CD8-positive, alpha-beta memory T cell (primary cell): ENCODE measurements around the gene PTPRC. TPM values are rescaled to one million over a fixed set of nuclear protein-coding genes. Genes with fewer than 3 reads are reported as not detected.

Experiments
- CTCF ChIA-PET: fragments of 350-600 bp; sonication (Branson Sonifier 250); formaldehyde crosslinking; loops from one replicate; lab custom pipeline; 2021; ENCODE audit warnings: antibody characterized with exemption; lab: Charles Lee
- POLR2A ChIA-PET: fragments of 350-600 bp; sonication (Branson Sonifier 250); formaldehyde crosslinking; loops from one replicate; lab custom pipeline; 2021; ENCODE audit warnings: antibody characterized with exemption; lab: Charles Lee
- DNase-seq, 5 donors: peaks; one replicate each; pipeline versions ENCODE4 v3.0.0 to v3.0.0-alpha.2; 2020 to 2022; ENCODE audit warnings: mixed read lengths in 1 of 5
- H3K27ac ChIP-seq: one replicate; pipeline ENCODE4 v1.7.0; 2013; ENCODE audit warnings: low read depth, mild to moderate bottlenecking, low read length, moderate library complexity
- H3K27me3 ChIP-seq: 2 replicates; pipeline ENCODE4 v1.7.0; 2013; ENCODE audit warnings: low read length, mild to moderate bottlenecking; ENCODE audit not compliant: insufficient read depth, poor library complexity, severe bottlenecking
- H3K36me3 ChIP-seq: 2 replicates; pipeline ENCODE4 v1.7.0; 2013; ENCODE audit warnings: mild to moderate bottlenecking, low read length, moderate library complexity; ENCODE audit not compliant: insufficient read depth
- H3K4me1 ChIP-seq: 2 replicates; pipeline ENCODE4 v1.7.0; 2013; ENCODE audit warnings: mild to moderate bottlenecking, low read length, moderate library complexity; ENCODE audit not compliant: insufficient read depth
- H3K4me3 ChIP-seq: 2 replicates; pipeline ENCODE4 v1.7.0; 2013; ENCODE audit warnings: mild to moderate bottlenecking, low read length
- H3K9me3 ChIP-seq: 2 replicates; pipeline ENCODE4 v1.7.0; 2013; ENCODE audit warnings: mild to moderate bottlenecking, low read length
- H3K27ac Mint-ChIP-seq, 8 donors: one replicate each; pipeline ENCODE4 v1.8.0; 2020 to 2021; ENCODE audit warnings: mixed read lengths in 8 of 8, mild to moderate bottlenecking in 6 of 8, inconsistent platforms in 3 of 8, moderate library complexity in 3 of 8
- H3K27me3 Mint-ChIP-seq, 2 donors: one replicate each; pipeline ENCODE4 v1.8.0; 2020 to 2021; ENCODE audit warnings: mixed read lengths in 2 of 2, mild to moderate bottlenecking in 1 of 2, moderate library complexity in 1 of 2
- H3K36me3 Mint-ChIP-seq, 3 donors: one replicate each; pipeline ENCODE4 v1.8.0; 2020 to 2021; ENCODE audit warnings: mixed read lengths in 3 of 3, inconsistent platforms in 1 of 3, mild to moderate bottlenecking in 1 of 3
- H3K4me1 Mint-ChIP-seq, 3 donors: one replicate each; pipeline ENCODE4 v1.8.0; 2020 to 2021; ENCODE audit warnings: mixed read lengths in 3 of 3, inconsistent platforms in 1 of 3, mild to moderate bottlenecking in 1 of 3
- H3K4me3 Mint-ChIP-seq, 7 donors: one replicate each; pipeline ENCODE4 v1.8.0; 2020 to 2021; ENCODE audit warnings: mixed read lengths in 7 of 7, mild to moderate bottlenecking in 6 of 7, moderate library complexity in 4 of 7, inconsistent platforms in 2 of 7
- H3K9me3 Mint-ChIP-seq, 5 donors: one replicate each; pipeline ENCODE4 v1.8.0; 2020 to 2022; ENCODE audit warnings: mixed read lengths in 5 of 5, mild to moderate bottlenecking in 3 of 5, moderate library complexity in 2 of 5, inconsistent platforms in 1 of 5
- polyA plus RNA-seq: library from polyadenylated mRNA; unstranded; fragments of 300-500 nt; fragmentation: Illumina TruSeq; gene quantifications from one replicate; pipeline ENCODE4 v1.2.3, GENCODE V29; 2021
- total RNA-seq, 2 experiments: library from RNA; stranded (reverse); gene quantifications; one replicate each; pipeline ENCODE4 v1.2.3, GENCODE V29; 2021

PTPRC gene
- total and polyA plus RNA-seq, 3 experiments from 2014 or later = 311 to 1,381 (median 319) TPM

GRCh38 chr1:198679535-198680173 is 40.8 kb downstream of the PTPRC start:
- CTCF ChIA-PET = interaction anchor here (0.8 to 8.9 kb wide), 8 partner anchors 8 to 68 kb away, joined by 3 to 58 read pairs (median 4); no protein-coding TSS in a partner anchor
- H3K4me1 Mint-ChIP-seq = peaks cover 87 to 100% (median 94%) of the 10 kb centered on the region in 3 donors
- peak overlapping the region; percentile 85 for H3K27ac ChIP-seq
- H3K27ac Mint-ChIP-seq = peak overlapping the region; percentile 85 to 100 (median 98)
- H3K36me3 Mint-ChIP-seq = peaks cover 7 to 57% (median 13%) of the 10 kb centered on the region in 3 donors
- H3K27me3 ChIP-seq = no peaks in the 10 kb centered on the region
- peak overlapping the region; percentile 68 to 94 (median 78) for H3K4me3 Mint-ChIP-seq
- H3K9me3 ChIP-seq = no peaks in the 10 kb centered on the region
- H3K36me3 ChIP-seq = peaks cover 4% of the 10 kb centered on the region
- H3K4me1 ChIP-seq = peaks cover 96% of the 10 kb centered on the region
- peak in 4 of 5 donors; percentile 50 to 83 (median 62) for DNase-seq
- peaks cover 0 to 10% of the 10 kb centered on the region in 2 donors for H3K27me3 Mint-ChIP-seq
- H3K9me3 Mint-ChIP-seq = no peaks in the 10 kb centered on the region
- POLR2A ChIA-PET = interaction anchor here (0.7 to 5.8 kb wide), 9 partner anchors 9 to 59 kb away, joined by 3 to 46 read pairs (median 6); no protein-coding TSS in a partner anchor
- H3K4me3 ChIP-seq = peak overlapping the region; percentile 48

- peaks cover 4% of the 10 kb centered on the region for H3K36me3 ChIP-seq
- Mint-ChIP-seq H3K27ac (peak overlapping the region; percentile 85 to 100 (median 98)), H3K36me3 (peaks cover 5 to 55% (median 11%) of the 10 kb centered on the region in 3 donors), H3K4me1 (peaks cover 84 to 100% (median 94%) of the 10 kb centered on the region in 3 donors), H3K9me3 (no peaks in the 10 kb centered on the region), H3K4me3 (peak overlapping the region; percentile 68 to 94 (median 78)), H3K27me3 (peaks cover 0 to 10% of the 10 kb centered on the region in 2 donors)
- H3K4me3 ChIP-seq = peak overlapping the region; percentile 48
- H3K27me3 ChIP-seq = no peaks in the 10 kb centered on the region
- peaks cover 96% of the 10 kb centered on the region for H3K4me1 ChIP-seq
- ChIA-PET POLR2A (interaction anchor here (1.2 to 5.8 kb wide), 6 partner anchors 9 to 61 kb away, joined by 3 to 46 read pairs (median 13); no protein-coding TSS in a partner anchor), CTCF (interaction anchor here (1.6 to 8.9 kb wide), 4 partner anchors 8 to 59 kb away, joined by 6 to 58 read pairs (median 8); no protein-coding TSS in a partner anchor)
- H3K9me3 ChIP-seq = no peaks in the 10 kb centered on the region
- H3K27ac ChIP-seq = peak overlapping the region; percentile 85
- DNase-seq = peak in 2 of 5 donors; percentile 35 to 57
These were observed 41.5 kb downstream of the PTPRC start for GRCh38 chr1:198680174-198680875.

- H3K36me3 Mint-ChIP-seq = peaks cover 5 to 50% (median 5%) of the 10 kb centered on the region in 3 donors
- H3K4me3 Mint-ChIP-seq = peak overlapping the region; percentile 59 to 87 (median 78)
- ChIA-PET POLR2A (interaction anchor here (0.7 to 5.8 kb wide), 13 partner anchors 9 to 523 kb away, joined by 3 to 46 read pairs (median 6); partner anchors contain the start of gene PTPRC), CTCF (interaction anchor here (0.9 to 8.9 kb wide), 15 partner anchors 9 to 210 kb away, joined by 3 to 58 read pairs (median 5); no protein-coding TSS in a partner anchor)
- H3K4me1 ChIP-seq = peaks cover 96% of the 10 kb centered on the region
- DNase-seq = peak in 2 of 5 donors; percentile 51 to 52
- peaks cover 83 to 100% (median 94%) of the 10 kb centered on the region in 3 donors for H3K4me1 Mint-ChIP-seq
- H3K27ac ChIP-seq = peak overlapping the region; percentile 85
- H3K27me3 Mint-ChIP-seq = peaks cover 0 to 10% of the 10 kb centered on the region in 2 donors
- peaks cover 4% of the 10 kb centered on the region for H3K36me3 ChIP-seq
- H3K27ac Mint-ChIP-seq = peak overlapping the region; percentile 85 to 99 (median 98)
- no peaks in the 10 kb centered on the region for H3K9me3 ChIP-seq
- peak overlapping the region; percentile 52 for H3K4me3 ChIP-seq
- no peaks in the 10 kb centered on the region for H3K27me3 ChIP-seq
- no peaks in the 10 kb centered on the region for H3K9me3 Mint-ChIP-seq
These were observed 42.4 kb downstream of the PTPRC start for GRCh38 chr1:198681252-198681651.

- no peaks in the 10 kb centered on the region for H3K27me3 ChIP-seq
- Mint-ChIP-seq H3K36me3 (peaks cover 5 to 51% (median 6%) of the 10 kb centered on the region in 3 donors), H3K27ac (peak overlapping the region; percentile 85 to 99 (median 98)), H3K9me3 (no peaks in the 10 kb centered on the region), H3K27me3 (peaks cover 0 to 10% of the 10 kb centered on the region in 2 donors), H3K4me1 (peaks cover 82 to 100% (median 94%) of the 10 kb centered on the region in 3 donors), H3K4me3 (peak overlapping the region; percentile 59 to 87 (median 76))
- POLR2A ChIA-PET = interaction anchor here (0.6 to 5.8 kb wide), 17 partner anchors 8 to 524 kb away, joined by 3 to 46 read pairs (median 5); partner anchors contain the start of gene PTPRC
- H3K4me1 ChIP-seq = peaks cover 96% of the 10 kb centered on the region
- peak overlapping the region; percentile 51 for H3K4me3 ChIP-seq
- H3K9me3 ChIP-seq = no peaks in the 10 kb centered on the region
- CTCF ChIA-PET = interaction anchor here (0.9 to 8.9 kb wide), 17 partner anchors 10 to 211 kb away, joined by 3 to 58 read pairs (median 5); no protein-coding TSS in a partner anchor
- peak overlapping the region; percentile 85 for H3K27ac ChIP-seq
- DNase-seq = peak; percentile 64 to 93 (median 92)
- peaks cover 4% of the 10 kb centered on the region for H3K36me3 ChIP-seq
These were observed 43.3 kb downstream of the PTPRC start for GRCh38 chr1:198681831-198682759.

- Mint-ChIP-seq H3K36me3 (peaks cover 5 to 44% (median 6%) of the 10 kb centered on the region in 3 donors), H3K4me1 (peaks cover 81 to 100% (median 94%) of the 10 kb centered on the region in 3 donors), H3K27ac (peak overlapping the region; percentile 85 to 99 (median 98)), H3K4me3 (peak overlapping the region; percentile 59 to 87 (median 76)), H3K9me3 (no peaks in the 10 kb centered on the region), H3K27me3 (peaks cover 0 to 10% of the 10 kb centered on the region in 2 donors)
- Histone ChIP-seq H3K27me3 (no peaks in the 10 kb centered on the region), H3K4me3 (peak overlapping the region; percentile 51), H3K27ac (peak overlapping the region; percentile 85), H3K36me3 (peaks cover 4% of the 10 kb centered on the region), H3K4me1 (peaks cover 93% of the 10 kb centered on the region), H3K9me3 (no peaks in the 10 kb centered on the region)
- POLR2A ChIA-PET = interaction anchor here (0.6 to 5.8 kb wide), 9 partner anchors 12 to 147 kb away, joined by 3 to 46 read pairs (median 15); partner anchors contain the start of gene PTPRC
- CTCF ChIA-PET = interaction anchor here (1.2 to 8.9 kb wide), 7 partner anchors 11 to 162 kb away, joined by 3 to 58 read pairs (median 6); no protein-coding TSS in a partner anchor
- peak in 1 of 5 donors; percentile 12 for DNase-seq
These were observed 44.0 kb downstream of the PTPRC start for GRCh38 chr1:198682850-198683249.

- ChIA-PET CTCF (interaction anchor here (2.3 to 8.9 kb wide), 2 partner anchors 63 to 73 kb away, joined by 5 to 58 read pairs; no protein-coding TSS in a partner anchor), POLR2A (interaction anchor here (1.4 to 5.8 kb wide), 5 partner anchors 12 to 62 kb away, joined by 4 to 46 read pairs (median 15); partner anchors contain the start of gene PTPRC)
- H3K9me3 Mint-ChIP-seq = no peaks in the 10 kb centered on the region
- H3K36me3 Mint-ChIP-seq = peaks cover 4 to 43% (median 6%) of the 10 kb centered on the region in 3 donors
- Histone ChIP-seq H3K27ac (peak overlapping the region; percentile 85), H3K9me3 (no peaks in the 10 kb centered on the region), H3K36me3 (peaks cover 4% of the 10 kb centered on the region), H3K4me3 (peak overlapping the region; percentile 6), H3K27me3 (no peaks in the 10 kb centered on the region), H3K4me1 (peaks cover 93% of the 10 kb centered on the region)
- H3K4me1 Mint-ChIP-seq = peaks cover 81 to 100% (median 94%) of the 10 kb centered on the region in 3 donors
- DNase-seq = no peak
- H3K27ac Mint-ChIP-seq = peak overlapping the region; percentile 85 to 99 (median 98)
- peak overlapping the region; percentile 59 to 85 (median 76) for H3K4me3 Mint-ChIP-seq
- peaks cover 0 to 9% of the 10 kb centered on the region in 2 donors for H3K27me3 Mint-ChIP-seq
These were observed 44.6 kb downstream of the PTPRC start for GRCh38 chr1:198683449-198683848.
